Esophagus mucosa (tissue), 1 donor: ENCODE measurements around the gene MON1A. TPM values are rescaled to one million over a fixed set of nuclear protein-coding genes. Genes with fewer than 3 reads are reported as not detected.

Source experiments
- total RNA-seq: library from RNA; stranded (reverse); gene quantifications from one replicate; pipeline ENCODE4 v1.2.4, GENCODE V29; 2023
- donor health status: DM: yes; HTN: yes; CAD: no.

Gene MON1A
- total RNA-seq, 1 donor from 2014 or later, result 8.5 TPM

Other genes starting within 250 kb of the MON1A start
- 7.6 TPM for gene MST1, start 240.3 kb downstream of the MON1A start, total RNA-seq
- 19.4 TPM for gene RNF123, start 240.3 kb downstream of the MON1A start, total RNA-seq
- not detected for gene AMIGO3, start 210.1 kb downstream of the MON1A start, total RNA-seq
- 22.5 TPM for gene GMPPB, start 205.9 kb downstream of the MON1A start, total RNA-seq
- gene IP6K1, start 143.3 kb downstream of the MON1A start, total RNA-seq, result 19.9 TPM
- not detected for gene CDHR4, start 129.9 kb downstream of the MON1A start, total RNA-seq
- gene INKA1, start 126.5 kb downstream of the MON1A start, total RNA-seq, result 14.2 TPM
- gene UBA7, start 115.9 kb downstream of the MON1A start, total RNA-seq, result 15.3 TPM
- 5.5 TPM for gene TRAIP, start 73.2 kb downstream of the MON1A start, total RNA-seq
- not detected for gene CAMKV, start 59.9 kb downstream of the MON1A start, total RNA-seq
- 14.1 TPM for gene MST1R, start 25.9 kb downstream of the MON1A start, total RNA-seq
- 32.0 TPM for gene RBM6, start 10.3 kb upstream of the MON1A start, total RNA-seq
- 59.5 TPM for gene RBM5, start 159.1 kb upstream of the MON1A start, total RNA-seq
- gene SEMA3F, start 225.5 kb upstream of the MON1A start, total RNA-seq, result 72.7 TPM